Prostate gland (tissue), 2 donors: ENCODE data around the gene STXBP5L.

ENCODE experiments used
- POLR2A ChIP-seq: fragments of 450-650 bp; IDR thresholded peaks from one replicate; pipeline ENCODE4 v1.6.1; 2016; ENCODE audit warnings: antibody characterized with exemption, mild to moderate bottlenecking
- POLR2AphosphoS5 ChIP-seq: sonication (generic); formaldehyde crosslinking; IDR thresholded peaks from one replicate; pipeline ENCODE4 v1.6.1; 2017; ENCODE audit warnings: antibody characterized with exemption
- TF ChIP-seq, protein P1 (sequence below), 4 experiments: fragments of 200-600 bp in 2 of 4; fragments of 450-650 bp in 2 of 4; sonication (generic) in 2 of 4; IDR thresholded peaks; 1 replicate in 3 of 4; 2 replicates in 1 of 4; pipeline ENCODE4 v1.5.1; 2016 to 2019; ENCODE audit warnings: antibody characterized with exemption in 4 of 4, mild to moderate bottlenecking in 2 of 4, moderate library complexity in 2 of 4

DNA sequence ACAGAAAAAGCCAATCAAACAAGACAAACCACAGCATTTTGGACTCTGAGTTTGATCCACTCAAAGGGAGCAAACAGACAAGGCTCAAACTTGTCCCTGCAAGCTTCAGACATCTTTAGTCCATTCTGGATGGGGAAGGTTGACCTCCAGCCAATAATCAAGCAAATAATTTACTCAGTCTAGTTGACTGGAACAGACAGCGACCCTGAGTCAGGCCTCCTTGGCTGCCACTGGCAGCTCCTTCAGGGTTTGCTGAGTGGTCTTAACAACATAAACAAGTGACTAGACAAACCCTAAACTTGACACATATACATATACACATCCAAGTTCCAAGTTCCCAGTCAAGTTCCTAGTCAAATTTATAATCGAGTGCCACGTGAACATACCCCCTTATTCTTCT lies 323.9 kb downstream of the STXBP5L start:
- TF ChIP-seq POLR2AphosphoS5 (no peak), POLR2A (no peak)
- TF ChIP-seq, protein P1, sequence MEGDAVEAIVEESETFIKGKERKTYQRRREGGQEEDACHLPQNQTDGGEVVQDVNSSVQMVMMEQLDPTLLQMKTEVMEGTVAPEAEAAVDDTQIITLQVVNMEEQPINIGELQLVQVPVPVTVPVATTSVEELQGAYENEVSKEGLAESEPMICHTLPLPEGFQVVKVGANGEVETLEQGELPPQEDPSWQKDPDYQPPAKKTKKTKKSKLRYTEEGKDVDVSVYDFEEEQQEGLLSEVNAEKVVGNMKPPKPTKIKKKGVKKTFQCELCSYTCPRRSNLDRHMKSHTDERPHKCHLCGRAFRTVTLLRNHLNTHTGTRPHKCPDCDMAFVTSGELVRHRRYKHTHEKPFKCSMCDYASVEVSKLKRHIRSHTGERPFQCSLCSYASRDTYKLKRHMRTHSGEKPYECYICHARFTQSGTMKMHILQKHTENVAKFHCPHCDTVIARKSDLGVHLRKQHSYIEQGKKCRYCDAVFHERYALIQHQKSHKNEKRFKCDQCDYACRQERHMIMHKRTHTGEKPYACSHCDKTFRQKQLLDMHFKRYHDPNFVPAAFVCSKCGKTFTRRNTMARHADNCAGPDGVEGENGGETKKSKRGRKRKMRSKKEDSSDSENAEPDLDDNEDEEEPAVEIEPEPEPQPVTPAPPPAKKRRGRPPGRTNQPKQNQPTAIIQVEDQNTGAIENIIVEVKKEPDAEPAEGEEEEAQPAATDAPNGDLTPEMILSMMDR (IDR thresholded peaks at IDR 0.05), result no peak
